DOHH2 (cell line): ENCODE data around the gene MOCS2.

Source experiments
- EZH2phosphoT487 ChIP-seq: fragments of 200-600 bp; sonication (generic); IDR thresholded peaks from 2 replicates; pipeline ENCODE4 v1.6.1; 2017; ENCODE audit warnings: borderline replicate concordance, mild to moderate bottlenecking, antibody characterized with exemption, low read length, moderate library complexity, mixed read lengths
- TF ChIP-seq, protein P1 (sequence below): fragments of 200-600 bp; sonication (generic); IDR thresholded peaks from one replicate; pipeline ENCODE4 v1.5.1; 2014; ENCODE audit warnings: antibody characterized with exemption, mild to moderate bottlenecking, low read depth, low read length; ENCODE audit not compliant: poor library complexity, severe bottlenecking

- TF ChIP-seq, protein P1, sequence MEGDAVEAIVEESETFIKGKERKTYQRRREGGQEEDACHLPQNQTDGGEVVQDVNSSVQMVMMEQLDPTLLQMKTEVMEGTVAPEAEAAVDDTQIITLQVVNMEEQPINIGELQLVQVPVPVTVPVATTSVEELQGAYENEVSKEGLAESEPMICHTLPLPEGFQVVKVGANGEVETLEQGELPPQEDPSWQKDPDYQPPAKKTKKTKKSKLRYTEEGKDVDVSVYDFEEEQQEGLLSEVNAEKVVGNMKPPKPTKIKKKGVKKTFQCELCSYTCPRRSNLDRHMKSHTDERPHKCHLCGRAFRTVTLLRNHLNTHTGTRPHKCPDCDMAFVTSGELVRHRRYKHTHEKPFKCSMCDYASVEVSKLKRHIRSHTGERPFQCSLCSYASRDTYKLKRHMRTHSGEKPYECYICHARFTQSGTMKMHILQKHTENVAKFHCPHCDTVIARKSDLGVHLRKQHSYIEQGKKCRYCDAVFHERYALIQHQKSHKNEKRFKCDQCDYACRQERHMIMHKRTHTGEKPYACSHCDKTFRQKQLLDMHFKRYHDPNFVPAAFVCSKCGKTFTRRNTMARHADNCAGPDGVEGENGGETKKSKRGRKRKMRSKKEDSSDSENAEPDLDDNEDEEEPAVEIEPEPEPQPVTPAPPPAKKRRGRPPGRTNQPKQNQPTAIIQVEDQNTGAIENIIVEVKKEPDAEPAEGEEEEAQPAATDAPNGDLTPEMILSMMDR, result no peak
- no peak for TF ChIP-seq EZH2phosphoT487
Measured at GRCh38 chr5:53083927-53084326, 25.6 kb downstream of the MOCS2 start.
